Measurements from ENCODE around the gene AEN. TPM values are rescaled to one million over a fixed set of nuclear protein-coding genes. Genes with fewer than 3 reads are reported as not detected.

Gene AEN
- total RNA-seq, 1 donor from 2014 or later: 48.4 TPM

DNA sequence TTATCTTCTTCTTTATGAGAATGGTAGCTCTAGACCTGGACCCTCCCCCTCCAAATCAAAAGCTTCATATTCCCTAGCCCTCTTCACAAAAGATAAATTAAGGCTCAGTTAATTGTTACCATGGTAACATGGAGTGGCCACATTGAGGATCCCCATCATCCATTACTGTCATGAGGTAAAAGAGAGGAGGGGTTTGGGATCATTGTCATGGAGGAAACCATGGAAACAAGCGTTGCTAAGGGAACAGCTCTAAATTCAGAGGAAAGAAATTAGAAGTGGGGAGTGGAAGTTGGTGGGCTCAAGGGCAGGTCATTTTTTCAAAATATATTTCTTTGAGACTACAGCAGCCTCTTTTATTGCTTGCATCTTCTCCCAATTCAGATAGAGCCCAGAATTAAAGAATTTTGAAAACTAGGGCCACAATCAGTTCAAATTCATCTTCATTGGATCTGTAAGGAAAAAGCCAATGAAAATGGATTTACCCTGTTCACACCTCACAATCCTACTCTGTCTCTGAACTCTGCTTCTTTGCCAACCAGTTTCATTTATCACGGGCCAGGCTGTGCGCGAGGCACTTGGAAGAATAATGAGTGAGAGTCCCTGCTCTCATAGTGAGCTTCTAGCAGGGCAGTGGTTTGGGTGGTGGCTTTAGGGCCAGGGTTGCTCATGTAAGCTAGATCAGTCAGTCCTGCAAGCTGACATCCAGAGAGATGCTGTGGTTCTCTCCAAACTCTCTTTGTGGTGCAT, 11.6 kb upstream of the AEN start:
- Histone ChIP-seq H3K4me3 (ENCODE audit: low read depth, low read length) (no peak overlapping the region), H3K27me3 (ENCODE audit: control insufficient read depth, insufficient read depth, low read length) (peaks cover 22% of the 10 kb centered on the region), H3K36me3 (ENCODE audit: control insufficient read depth, insufficient read depth, low read length) (no peaks in the 10 kb centered on the region)
- TF ChIP-seq, protein P1, sequence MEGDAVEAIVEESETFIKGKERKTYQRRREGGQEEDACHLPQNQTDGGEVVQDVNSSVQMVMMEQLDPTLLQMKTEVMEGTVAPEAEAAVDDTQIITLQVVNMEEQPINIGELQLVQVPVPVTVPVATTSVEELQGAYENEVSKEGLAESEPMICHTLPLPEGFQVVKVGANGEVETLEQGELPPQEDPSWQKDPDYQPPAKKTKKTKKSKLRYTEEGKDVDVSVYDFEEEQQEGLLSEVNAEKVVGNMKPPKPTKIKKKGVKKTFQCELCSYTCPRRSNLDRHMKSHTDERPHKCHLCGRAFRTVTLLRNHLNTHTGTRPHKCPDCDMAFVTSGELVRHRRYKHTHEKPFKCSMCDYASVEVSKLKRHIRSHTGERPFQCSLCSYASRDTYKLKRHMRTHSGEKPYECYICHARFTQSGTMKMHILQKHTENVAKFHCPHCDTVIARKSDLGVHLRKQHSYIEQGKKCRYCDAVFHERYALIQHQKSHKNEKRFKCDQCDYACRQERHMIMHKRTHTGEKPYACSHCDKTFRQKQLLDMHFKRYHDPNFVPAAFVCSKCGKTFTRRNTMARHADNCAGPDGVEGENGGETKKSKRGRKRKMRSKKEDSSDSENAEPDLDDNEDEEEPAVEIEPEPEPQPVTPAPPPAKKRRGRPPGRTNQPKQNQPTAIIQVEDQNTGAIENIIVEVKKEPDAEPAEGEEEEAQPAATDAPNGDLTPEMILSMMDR (IDR thresholded peaks at IDR 0.05; ENCODE audit: insufficient read depth, low read length, severe bottlenecking): no peak
- no peak for FAIRE-seq
- no peak for DNase-seq (ENCODE audit: low read depth)

DNA sequence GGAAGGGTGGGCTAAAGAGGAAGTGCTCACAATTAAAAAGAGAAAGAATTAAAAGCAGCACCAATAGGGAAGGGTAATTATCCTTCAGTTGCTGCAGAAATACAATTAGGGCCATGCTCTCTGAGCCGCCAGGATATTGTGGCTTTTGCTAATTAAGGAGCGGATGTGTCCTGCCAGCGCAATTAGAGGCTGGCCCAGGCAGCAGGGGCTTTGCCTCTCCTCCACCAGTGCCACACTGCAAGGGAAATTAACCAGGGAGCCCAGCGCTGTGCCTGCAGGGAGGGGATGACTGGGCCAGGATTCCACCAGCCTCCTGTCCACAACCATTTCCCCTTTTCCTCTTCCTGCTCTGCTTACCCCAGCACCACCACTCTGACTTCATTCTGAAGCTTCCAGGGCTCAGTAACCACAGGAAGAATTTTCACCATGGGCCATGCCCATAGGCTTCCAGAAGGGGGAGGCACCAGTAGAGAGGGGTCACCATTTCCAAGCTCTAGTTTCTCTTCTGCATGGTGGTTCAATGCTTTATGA, 10.4 kb upstream of the AEN start:
- Histone ChIP-seq H3K36me3 (ENCODE audit: control insufficient read depth, insufficient read depth, low read length) (no peaks in the 10 kb centered on the region), H3K4me3 (ENCODE audit: low read depth, low read length) (no peak overlapping the region), H3K27me3 (ENCODE audit: control insufficient read depth, insufficient read depth, low read length) (peaks cover 10% of the 10 kb centered on the region)
- DNase-seq (ENCODE audit: low read depth) (no peak), FAIRE-seq (no peak)
- TF ChIP-seq, protein P1 (IDR thresholded peaks at IDR 0.05; ENCODE audit: insufficient read depth, low read length, severe bottlenecking): no peak

DNA sequence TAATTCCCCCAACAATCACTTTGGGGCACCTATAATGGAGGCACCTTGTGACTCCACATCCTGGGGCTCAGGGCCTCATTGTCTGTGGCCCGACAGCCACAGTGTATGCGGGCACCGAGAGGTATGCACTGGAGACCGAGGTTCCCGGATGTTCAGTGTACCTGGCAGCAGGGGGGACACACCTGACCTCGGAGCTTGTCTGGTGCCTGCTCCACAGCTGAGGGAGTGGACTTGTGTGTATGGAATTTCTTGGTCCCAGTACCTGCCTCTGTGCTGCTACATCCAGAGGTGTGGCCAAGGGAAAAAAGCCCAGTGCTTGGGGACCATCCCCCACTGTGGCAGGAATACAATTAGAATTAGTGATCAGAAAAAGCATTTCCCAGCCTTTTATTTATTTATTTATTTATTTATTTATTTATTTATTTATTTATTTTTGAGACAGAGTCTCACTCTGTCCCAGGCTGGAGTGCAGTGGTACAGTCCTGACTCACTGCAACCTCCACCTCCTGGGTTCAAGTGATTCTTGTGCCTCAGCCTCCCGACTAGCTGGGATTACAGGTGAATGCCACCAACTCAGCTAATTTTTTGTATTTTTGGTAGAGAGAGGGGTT, 8.8 kb upstream of the AEN start:
- H3K4me3 ChIP-seq (ENCODE audit: low read depth, low read length): no peak overlapping the region
- FAIRE-seq: no peak
- peaks cover 2% of the 10 kb centered on the region for H3K27me3 ChIP-seq (ENCODE audit: control insufficient read depth, insufficient read depth, low read length)
- TF ChIP-seq, protein P1 (IDR thresholded peaks at IDR 0.05; ENCODE audit: insufficient read depth, low read length, severe bottlenecking): no peak
- H3K36me3 ChIP-seq (ENCODE audit: control insufficient read depth, insufficient read depth, low read length): no peaks in the 10 kb centered on the region
- DNase-seq (ENCODE audit: low read depth): no peak

DNA sequence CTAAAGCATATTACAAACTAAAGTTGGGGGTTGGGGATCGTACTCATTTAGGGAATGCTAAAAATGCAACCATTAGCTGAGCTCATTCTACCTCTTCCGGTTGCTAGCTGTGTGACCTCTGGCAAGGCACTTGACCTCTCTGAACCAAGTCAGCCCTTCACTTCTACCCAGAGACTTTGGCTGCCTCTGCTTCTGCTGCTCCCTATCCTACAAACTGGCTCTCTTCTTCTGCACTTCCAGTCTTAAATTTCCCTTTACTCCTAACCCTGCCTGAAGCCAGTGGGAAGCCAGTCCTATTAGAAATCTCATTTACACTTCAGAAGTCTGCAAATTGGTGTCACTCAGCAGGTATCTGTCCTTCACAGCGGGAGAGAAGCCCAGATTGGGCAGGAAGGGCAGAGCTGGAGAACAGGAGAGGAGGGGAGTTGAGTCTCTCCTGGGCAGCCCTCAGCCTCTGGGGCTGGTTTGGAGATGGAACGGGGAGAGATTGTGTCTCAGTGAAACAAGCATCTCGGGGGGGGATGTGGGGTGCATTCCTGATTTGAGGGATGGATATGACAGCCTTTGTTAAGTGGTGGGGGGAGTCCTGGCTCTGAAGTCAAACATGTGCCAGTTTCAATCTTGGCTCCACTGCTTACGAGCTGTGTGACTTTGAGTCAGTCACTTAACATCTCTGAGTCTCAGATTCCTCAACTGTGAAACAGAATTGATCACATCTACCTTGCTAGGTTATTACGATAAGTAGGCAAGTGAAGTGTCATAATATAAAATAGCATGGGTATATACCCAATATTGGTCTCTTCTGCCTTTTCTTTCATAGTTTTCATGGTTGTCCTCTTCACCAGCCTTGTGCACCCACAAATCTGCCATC, 7.8 kb upstream of the AEN start:
- no peak for FAIRE-seq
- Histone ChIP-seq H3K4me3 (ENCODE audit: low read depth, low read length) (no peak overlapping the region), H3K36me3 (ENCODE audit: control insufficient read depth, insufficient read depth, low read length) (no peaks in the 10 kb centered on the region)

DNA sequence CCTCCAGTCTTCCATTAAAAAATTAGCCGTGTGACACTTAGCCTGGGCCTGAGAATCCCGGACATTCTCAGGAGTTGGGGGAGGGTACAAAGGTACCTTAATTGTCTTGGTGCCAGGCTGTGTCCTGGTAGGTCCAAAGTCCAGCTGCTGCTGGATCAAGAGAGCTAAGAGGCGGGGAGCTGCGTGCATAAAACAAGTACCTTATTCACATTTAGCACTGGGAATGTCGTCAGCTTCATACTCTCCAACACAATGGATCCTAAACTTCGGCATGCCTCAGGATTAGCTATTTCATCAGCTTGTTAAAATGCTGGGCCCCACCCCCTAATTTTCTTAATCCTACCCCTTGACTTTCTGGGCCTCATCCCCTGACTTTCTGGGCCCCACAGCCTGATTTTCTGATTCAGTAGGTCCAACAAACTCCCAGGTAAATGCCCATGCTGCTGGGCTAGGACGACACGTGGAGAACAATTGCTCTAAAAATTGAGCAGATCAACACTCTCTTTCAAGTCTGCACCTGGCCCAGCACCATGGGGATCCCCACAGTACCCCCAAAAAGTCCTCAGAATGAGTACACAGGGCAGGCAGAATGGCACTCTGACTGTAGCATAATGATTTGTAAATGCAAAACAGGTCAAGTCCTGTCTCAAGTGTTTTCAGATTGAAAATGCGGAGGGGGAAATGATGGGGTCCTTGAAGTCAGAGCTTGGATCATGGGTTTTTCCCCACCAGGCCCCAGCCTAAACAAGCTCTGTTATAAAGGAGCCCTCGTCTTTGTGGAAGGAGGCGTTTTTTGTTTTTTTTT, 5.6 kb upstream of the AEN start:
- DNase-seq (ENCODE audit: low read depth) (no peak), FAIRE-seq (no peak)
- H3K36me3 ChIP-seq (ENCODE audit: control insufficient read depth, insufficient read depth, low read length): no peaks in the 10 kb centered on the region

More for the DNA sequence above, 7.8 kb upstream of the AEN start:
- no peaks in the 10 kb centered on the region for H3K27me3 ChIP-seq (ENCODE audit: control insufficient read depth, insufficient read depth, low read length)
- TF ChIP-seq, protein P1 (IDR thresholded peaks at IDR 0.05; ENCODE audit: insufficient read depth, low read length, severe bottlenecking): no peak
- DNase-seq (ENCODE audit: low read depth): no peak

More for the DNA sequence above, 5.6 kb upstream of the AEN start:
- TF ChIP-seq, protein P1 (IDR thresholded peaks at IDR 0.05; ENCODE audit: insufficient read depth, low read length, severe bottlenecking): no peak
- no peak overlapping the region for H3K4me3 ChIP-seq (ENCODE audit: low read depth, low read length)
- no peaks in the 10 kb centered on the region for H3K27me3 ChIP-seq (ENCODE audit: control insufficient read depth, insufficient read depth, low read length)
